K562 (cell line): ENCODE results near the gene MEGF11. TPM values are rescaled to one million over a fixed set of nuclear protein-coding genes. Genes with fewer than 3 reads are reported as not detected.

ENCODE experiments used
- ARNT ChIP-seq, 2 experiments: fragments of 450-650 bp; IDR thresholded peaks; 2 replicates each; pipeline ENCODE4 v1.6.1; 2016; ENCODE audit warnings: mild to moderate bottlenecking in 1 of 2
- BRF1 ChIP-seq: IDR thresholded peaks from 3 replicates; pipeline ENCODE4 v1.6.1; 2011; ENCODE audit warnings: borderline replicate concordance, mild to moderate bottlenecking; ENCODE audit not compliant: insufficient read length; ENCODE audit errors: extremely low read depth
- ZNF449 ChIP-seq: fragments of 250-450 bp; sonication (Bioruptor Pico); IDR thresholded peaks from 2 replicates; pipeline ENCODE4 v1.8.0; 2022; ENCODE audit warnings: moderate library complexity, mild to moderate bottlenecking, inconsistent platforms
- ZNF696 ChIP-seq: fragments of 250-450 bp; sonication (Bioruptor Pico); conservative IDR thresholded peaks from 2 replicates; pipeline ENCODE4 v1.4.0; 2020; ENCODE audit warnings: mild to moderate bottlenecking, moderate library complexity
- polyA plus RNA-seq, 8 experiments: library from polyadenylated mRNA; depleted of rRNA in 4 of 8; stranded (reverse) in 5 of 8; unstranded in 3 of 8; fragments of >200 nt; fragmentation: Nextera tagmentation in 2 of 8; fragmentation: Illumina TruSeq in 1 of 8; extraction: Ambion mirVana in 2 of 8; extraction: Trizol in 1 of 8; gene quantifications; 2 replicates each; pipeline versions ENCODE4 v1.2.1 to v1.2.3, GENCODE V29; 2011 to 2014; ENCODE audit warnings: inconsistent platforms in 1 of 8, missing spikeins in 1 of 8
- total RNA-seq, 7 experiments: library from RNA; depleted of rRNA in 6 of 7; stranded (reverse); fragments of >200 nt in 6 of 7; fragmentation: Illumina TruSeq in 2 of 7; extraction: Trizol in 2 of 7; gene quantifications; 2 replicates each; pipeline versions ENCODE4 v1.2.1 to v1.2.3, GENCODE V29; 2011 to 2021; ENCODE audit warnings: low replicate concordance in 1 of 7
- TF ChIP-seq, protein P1 (sequence below): fragments of 200-600 bp; sonication (generic); IDR thresholded peaks from one replicate; pipeline ENCODE4 v1.6.1; 2012; ENCODE audit warnings: mild to moderate bottlenecking, low read depth, low read length, inconsistent platforms

MEGF11 gene
- total and polyA plus RNA-seq, 9 of the 15 experiments (the other 6 are each of a cell fraction or from before 2014, with no cell fraction given), result 0.06 to 0.23 (median 0.20) TPM; not detected in 6

DNA sequence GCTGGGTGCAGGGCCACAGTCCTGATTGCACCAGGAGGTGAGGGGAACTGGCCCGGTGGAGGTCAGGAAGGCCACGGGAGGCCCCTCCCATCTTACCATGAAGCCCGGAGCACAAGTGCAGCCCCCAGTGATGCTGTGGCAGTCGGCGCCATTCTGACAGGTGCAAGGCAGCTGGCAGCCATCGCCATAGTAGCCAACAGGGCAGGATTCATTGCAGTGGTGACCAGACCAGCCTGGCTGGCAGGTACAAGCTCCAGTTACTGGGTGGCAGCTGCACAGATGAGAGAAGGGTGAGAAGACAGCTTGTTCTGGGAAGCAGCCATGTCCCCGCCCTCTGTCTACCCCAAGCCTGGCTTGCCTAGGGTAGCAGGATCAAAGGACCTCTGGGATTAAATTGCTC, 296.1 kb downstream of the MEGF11 start (continued):
- TF ChIP-seq, protein P1, sequence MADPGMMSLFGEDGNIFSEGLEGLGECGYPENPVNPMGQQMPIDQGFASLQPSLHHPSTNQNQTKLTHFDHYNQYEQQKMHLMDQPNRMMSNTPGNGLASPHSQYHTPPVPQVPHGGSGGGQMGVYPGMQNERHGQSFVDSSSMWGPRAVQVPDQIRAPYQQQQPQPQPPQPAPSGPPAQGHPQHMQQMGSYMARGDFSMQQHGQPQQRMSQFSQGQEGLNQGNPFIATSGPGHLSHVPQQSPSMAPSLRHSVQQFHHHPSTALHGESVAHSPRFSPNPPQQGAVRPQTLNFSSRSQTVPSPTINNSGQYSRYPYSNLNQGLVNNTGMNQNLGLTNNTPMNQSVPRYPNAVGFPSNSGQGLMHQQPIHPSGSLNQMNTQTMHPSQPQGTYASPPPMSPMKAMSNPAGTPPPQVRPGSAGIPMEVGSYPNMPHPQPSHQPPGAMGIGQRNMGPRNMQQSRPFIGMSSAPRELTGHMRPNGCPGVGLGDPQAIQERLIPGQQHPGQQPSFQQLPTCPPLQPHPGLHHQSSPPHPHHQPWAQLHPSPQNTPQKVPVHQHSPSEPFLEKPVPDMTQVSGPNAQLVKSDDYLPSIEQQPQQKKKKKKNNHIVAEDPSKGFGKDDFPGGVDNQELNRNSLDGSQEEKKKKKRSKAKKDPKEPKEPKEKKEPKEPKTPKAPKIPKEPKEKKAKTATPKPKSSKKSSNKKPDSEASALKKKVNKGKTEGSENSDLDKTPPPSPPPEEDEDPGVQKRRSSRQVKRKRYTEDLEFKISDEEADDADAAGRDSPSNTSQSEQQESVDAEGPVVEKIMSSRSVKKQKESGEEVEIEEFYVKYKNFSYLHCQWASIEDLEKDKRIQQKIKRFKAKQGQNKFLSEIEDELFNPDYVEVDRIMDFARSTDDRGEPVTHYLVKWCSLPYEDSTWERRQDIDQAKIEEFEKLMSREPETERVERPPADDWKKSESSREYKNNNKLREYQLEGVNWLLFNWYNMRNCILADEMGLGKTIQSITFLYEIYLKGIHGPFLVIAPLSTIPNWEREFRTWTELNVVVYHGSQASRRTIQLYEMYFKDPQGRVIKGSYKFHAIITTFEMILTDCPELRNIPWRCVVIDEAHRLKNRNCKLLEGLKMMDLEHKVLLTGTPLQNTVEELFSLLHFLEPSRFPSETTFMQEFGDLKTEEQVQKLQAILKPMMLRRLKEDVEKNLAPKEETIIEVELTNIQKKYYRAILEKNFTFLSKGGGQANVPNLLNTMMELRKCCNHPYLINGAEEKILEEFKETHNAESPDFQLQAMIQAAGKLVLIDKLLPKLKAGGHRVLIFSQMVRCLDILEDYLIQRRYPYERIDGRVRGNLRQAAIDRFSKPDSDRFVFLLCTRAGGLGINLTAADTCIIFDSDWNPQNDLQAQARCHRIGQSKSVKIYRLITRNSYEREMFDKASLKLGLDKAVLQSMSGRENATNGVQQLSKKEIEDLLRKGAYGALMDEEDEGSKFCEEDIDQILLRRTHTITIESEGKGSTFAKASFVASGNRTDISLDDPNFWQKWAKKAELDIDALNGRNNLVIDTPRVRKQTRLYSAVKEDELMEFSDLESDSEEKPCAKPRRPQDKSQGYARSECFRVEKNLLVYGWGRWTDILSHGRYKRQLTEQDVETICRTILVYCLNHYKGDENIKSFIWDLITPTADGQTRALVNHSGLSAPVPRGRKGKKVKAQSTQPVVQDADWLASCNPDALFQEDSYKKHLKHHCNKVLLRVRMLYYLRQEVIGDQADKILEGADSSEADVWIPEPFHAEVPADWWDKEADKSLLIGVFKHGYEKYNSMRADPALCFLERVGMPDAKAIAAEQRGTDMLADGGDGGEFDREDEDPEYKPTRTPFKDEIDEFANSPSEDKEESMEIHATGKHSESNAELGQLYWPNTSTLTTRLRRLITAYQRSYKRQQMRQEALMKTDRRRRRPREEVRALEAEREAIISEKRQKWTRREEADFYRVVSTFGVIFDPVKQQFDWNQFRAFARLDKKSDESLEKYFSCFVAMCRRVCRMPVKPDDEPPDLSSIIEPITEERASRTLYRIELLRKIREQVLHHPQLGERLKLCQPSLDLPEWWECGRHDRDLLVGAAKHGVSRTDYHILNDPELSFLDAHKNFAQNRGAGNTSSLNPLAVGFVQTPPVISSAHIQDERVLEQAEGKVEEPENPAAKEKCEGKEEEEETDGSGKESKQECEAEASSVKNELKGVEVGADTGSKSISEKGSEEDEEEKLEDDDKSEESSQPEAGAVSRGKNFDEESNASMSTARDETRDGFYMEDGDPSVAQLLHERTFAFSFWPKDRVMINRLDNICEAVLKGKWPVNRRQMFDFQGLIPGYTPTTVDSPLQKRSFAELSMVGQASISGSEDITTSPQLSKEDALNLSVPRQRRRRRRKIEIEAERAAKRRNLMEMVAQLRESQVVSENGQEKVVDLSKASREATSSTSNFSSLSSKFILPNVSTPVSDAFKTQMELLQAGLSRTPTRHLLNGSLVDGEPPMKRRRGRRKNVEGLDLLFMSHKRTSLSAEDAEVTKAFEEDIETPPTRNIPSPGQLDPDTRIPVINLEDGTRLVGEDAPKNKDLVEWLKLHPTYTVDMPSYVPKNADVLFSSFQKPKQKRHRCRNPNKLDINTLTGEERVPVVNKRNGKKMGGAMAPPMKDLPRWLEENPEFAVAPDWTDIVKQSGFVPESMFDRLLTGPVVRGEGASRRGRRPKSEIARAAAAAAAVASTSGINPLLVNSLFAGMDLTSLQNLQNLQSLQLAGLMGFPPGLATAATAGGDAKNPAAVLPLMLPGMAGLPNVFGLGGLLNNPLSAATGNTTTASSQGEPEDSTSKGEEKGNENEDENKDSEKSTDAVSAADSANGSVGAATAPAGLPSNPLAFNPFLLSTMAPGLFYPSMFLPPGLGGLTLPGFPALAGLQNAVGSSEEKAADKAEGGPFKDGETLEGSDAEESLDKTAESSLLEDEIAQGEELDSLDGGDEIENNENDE, result no peak
- TF ChIP-seq ARNT (IDR thresholded peaks at IDR 0.05), result no peak
- TF ChIP-seq ZNF449 (CRISPR knock-in tag), result no peak
- TF ChIP-seq BRF1, result no peak
- TF ChIP-seq ZNF696 (CRISPR knock-in tag), result no peak
